ENCODE results near the gene RNU7-1. TPM values are rescaled to one million over a fixed set of nuclear protein-coding genes. Genes with fewer than 3 reads are reported as not detected.

Gene RNU7-1
- polyA plus RNA-seq, 3 donors = not detected

GRCh38 chr12:6916426-6917200, 27.0 kb upstream of the RNU7-1 start:
- WGBS, 3 donors = 91 to 94% (median 93%) methylated on average over 11 of the region's 11 CpGs
- no peak overlapping the region for H3K27ac ChIP-seq (ENCODE audit: low read depth, low read length)

- WGBS, 3 donors = 76 to 82% (median 77%) methylated on average over 14 of the region's 14 CpGs
Observed at GRCh38 chr12:6917491-6918231, 26.0 kb upstream of the RNU7-1 start.

GRCh38 chr12:6919588-6919987, 24.0 kb upstream of the RNU7-1 start:
- 66 to 70% (median 68%) methylated on average over 7 of the region's 7 CpGs for WGBS, 3 donors
- H3K27ac ChIP-seq (ENCODE audit: low read depth, low read length) = no peak overlapping the region

More at GRCh38 chr12:6917491-6918231, 26.0 kb upstream of the RNU7-1 start:
- H3K27ac ChIP-seq (ENCODE audit: low read depth, low read length) = no peak overlapping the region

GRCh38 chr12:6921539-6921938, 22.1 kb upstream of the RNU7-1 start:
- no peak overlapping the region for H3K27ac ChIP-seq (ENCODE audit: low read depth, low read length)
- WGBS, 3 donors = 73 to 94% (median 85%) methylated on average over 7 of the region's 7 CpGs

- no peak overlapping the region for H3K27ac ChIP-seq (ENCODE audit: low read depth, low read length)
- WGBS, 3 donors = 69 to 83% (median 76%) methylated on average over 9 of the region's 9 CpGs
Observed at GRCh38 chr12:6921996-6922946, 21.3 kb upstream of the RNU7-1 start.

GRCh38 chr12:6923003-6923732, 20.4 kb upstream of the RNU7-1 start:
- no peak overlapping the region for H3K27ac ChIP-seq (ENCODE audit: low read depth, low read length)
- WGBS, 3 donors = 64 to 84% (median 81%) methylated on average over 10 of the region's 10 CpGs

GRCh38 chr12:6923851-6924250, 19.8 kb upstream of the RNU7-1 start:
- no peak overlapping the region for H3K27ac ChIP-seq (ENCODE audit: low read depth, low read length)
- WGBS, 3 donors = 39 to 58% (median 50%) methylated on average over 6 of the region's 6 CpGs

- H3K27ac ChIP-seq (ENCODE audit: low read depth, low read length) = peak overlapping the region; percentile 91
- WGBS, 3 donors = 22 to 41% (median 38%) methylated on average over 1 of the region's 1 CpG
Observed at GRCh38 chr12:6925239-6925539, 18.4 kb upstream of the RNU7-1 start.

GRCh38 chr12:6925540-6926279, 17.9 kb upstream of the RNU7-1 start:
- WGBS, 3 donors = 21 to 35% (median 31%) methylated on average over 8 of the region's 8 CpGs

GRCh38 chr12:6927379-6928021, 16.1 kb upstream of the RNU7-1 start, which contains the start of gene ATN1:
TSS of gene ATN1 (plus strand) at chr12:6927959. CDS start at chr12:6934002, 6,043 bp downstream.
- peak within 1 kb of the TSS; percentile 77 for H3K27ac ChIP-seq (ENCODE audit: low read depth, low read length)
- 0 to 1% (median 1%) methylated on average over 49 to 66 of the region's 66 CpGs for WGBS, 3 donors

More at GRCh38 chr12:6925540-6926279, 17.9 kb upstream of the RNU7-1 start:
- H3K27ac ChIP-seq (ENCODE audit: low read depth, low read length) = peak overlapping the region; percentile 91

GRCh38 chr12:6928022-6928702, 15.5 kb upstream of the RNU7-1 start:
- H3K27ac ChIP-seq (ENCODE audit: low read depth, low read length) = peak overlapping the region; percentile 77
- 0 to 1% (median 1%) methylated on average over 29 to 71 of the region's 79 CpGs for WGBS, 3 donors

- peak overlapping the region; percentile 77 for H3K27ac ChIP-seq (ENCODE audit: low read depth, low read length)
- 10 to 11% (median 11%) methylated on average over 19 of the region's 19 CpGs for WGBS, 3 donors
Observed at GRCh38 chr12:6928703-6929407, 14.8 kb upstream of the RNU7-1 start.

- 33 to 46% (median 44%) methylated on average over 7 of the region's 7 CpGs for WGBS, 3 donors
- no peak overlapping the region for H3K27ac ChIP-seq (ENCODE audit: low read depth, low read length)
Observed at GRCh38 chr12:6929466-6930452, 13.9 kb upstream of the RNU7-1 start.

- WGBS, 3 donors = 50 to 69% (median 58%) methylated on average over 1 of the region's 1 CpG
- H3K27ac ChIP-seq (ENCODE audit: low read depth, low read length) = no peak overlapping the region
Observed at GRCh38 chr12:6932766-6933165, 10.8 kb upstream of the RNU7-1 start.

GRCh38 chr12:6934110-6934509, 9.5 kb upstream of the RNU7-1 start:
- WGBS, 3 donors = 27 to 55% (median 40%) methylated on average over 8 of the region's 8 CpGs
- no peak overlapping the region for H3K27ac ChIP-seq (ENCODE audit: low read depth, low read length)

All from adipose tissue (tissue), 3 donors.